ENCODE results near the gene EDN1.
"Not testable (repeated sequence)": the region's sequence is repeated elsewhere in the genome, so short reads cannot be mapped to it uniquely, and the experiment has no call there.

EDN1 gene

DNA sequence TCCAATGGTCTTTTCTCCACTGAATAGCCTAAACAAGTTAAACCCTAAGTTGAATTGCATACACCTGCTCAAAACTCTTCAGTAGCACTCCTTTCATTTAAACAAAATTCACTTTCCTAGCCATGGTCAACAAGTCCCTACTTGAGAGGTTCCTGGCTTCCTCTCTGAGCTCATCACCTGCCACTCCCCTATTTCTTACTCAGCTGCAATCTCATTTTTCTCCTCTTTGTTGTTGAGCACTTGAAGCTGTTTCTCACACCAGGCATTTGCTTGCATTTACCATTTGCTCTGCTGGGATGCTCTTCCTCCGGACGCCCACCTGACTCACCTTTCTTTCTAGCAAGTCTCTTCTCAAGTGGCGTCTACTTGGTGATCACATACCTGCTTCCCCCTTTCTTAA is 38.5 kb downstream of the EDN1 start:
- H3K4me3 ChIP-seq (ENCODE audit: low read length) = no peak overlapping the region
- no peaks in the 10 kb centered on the region for H3K36me3 ChIP-seq (replicated peaks; ENCODE audit: insufficient read depth, low read length)
- H2AFZ ChIP-seq (ENCODE audit: low read length) = no peak overlapping the region
- H3K27me3 ChIP-seq (replicated peaks; ENCODE audit: insufficient read depth, low read length) = no peaks in the 10 kb centered on the region
- no peaks in the 10 kb centered on the region for H4K20me1 ChIP-seq (ENCODE audit: insufficient read depth, low read length)
- TF ChIP-seq EZH2phosphoT487 (IDR thresholded peaks at IDR 0.05; ENCODE audit: low read length) = no peak
- TF ChIP-seq, protein P1, sequence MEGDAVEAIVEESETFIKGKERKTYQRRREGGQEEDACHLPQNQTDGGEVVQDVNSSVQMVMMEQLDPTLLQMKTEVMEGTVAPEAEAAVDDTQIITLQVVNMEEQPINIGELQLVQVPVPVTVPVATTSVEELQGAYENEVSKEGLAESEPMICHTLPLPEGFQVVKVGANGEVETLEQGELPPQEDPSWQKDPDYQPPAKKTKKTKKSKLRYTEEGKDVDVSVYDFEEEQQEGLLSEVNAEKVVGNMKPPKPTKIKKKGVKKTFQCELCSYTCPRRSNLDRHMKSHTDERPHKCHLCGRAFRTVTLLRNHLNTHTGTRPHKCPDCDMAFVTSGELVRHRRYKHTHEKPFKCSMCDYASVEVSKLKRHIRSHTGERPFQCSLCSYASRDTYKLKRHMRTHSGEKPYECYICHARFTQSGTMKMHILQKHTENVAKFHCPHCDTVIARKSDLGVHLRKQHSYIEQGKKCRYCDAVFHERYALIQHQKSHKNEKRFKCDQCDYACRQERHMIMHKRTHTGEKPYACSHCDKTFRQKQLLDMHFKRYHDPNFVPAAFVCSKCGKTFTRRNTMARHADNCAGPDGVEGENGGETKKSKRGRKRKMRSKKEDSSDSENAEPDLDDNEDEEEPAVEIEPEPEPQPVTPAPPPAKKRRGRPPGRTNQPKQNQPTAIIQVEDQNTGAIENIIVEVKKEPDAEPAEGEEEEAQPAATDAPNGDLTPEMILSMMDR (IDR thresholded peaks at IDR 0.05; ENCODE audit: low read length) = no peak
- no peak for TF ChIP-seq EZH2 (optimal IDR thresholded peaks at IDR 0.05; ENCODE audit: low read depth, low read length)
- no peak for DNase-seq
- no peak overlapping the region for H3K27ac ChIP-seq (ENCODE audit: low read length)
- H3K9me2 ChIP-seq (replicated peaks; ENCODE audit: insufficient read depth, low read length) = no peaks in the 10 kb centered on the region
- H3K79me2 ChIP-seq (ENCODE audit: low read length) = no peaks in the 10 kb centered on the region
- no peaks in the 10 kb centered on the region for H3K4me1 ChIP-seq (ENCODE audit: low read length)
- H3K9ac ChIP-seq (ENCODE audit: low read length) = no peak overlapping the region
- no peaks in the 10 kb centered on the region for H3F3A ChIP-seq (ENCODE audit: insufficient read depth, low read length)
- H3K4me2 ChIP-seq (ENCODE audit: low read depth, low read length) = no peak overlapping the region
- no peaks in the 10 kb centered on the region for H3K9me3 ChIP-seq (replicated peaks; ENCODE audit: insufficient read depth, low read length)

DNA sequence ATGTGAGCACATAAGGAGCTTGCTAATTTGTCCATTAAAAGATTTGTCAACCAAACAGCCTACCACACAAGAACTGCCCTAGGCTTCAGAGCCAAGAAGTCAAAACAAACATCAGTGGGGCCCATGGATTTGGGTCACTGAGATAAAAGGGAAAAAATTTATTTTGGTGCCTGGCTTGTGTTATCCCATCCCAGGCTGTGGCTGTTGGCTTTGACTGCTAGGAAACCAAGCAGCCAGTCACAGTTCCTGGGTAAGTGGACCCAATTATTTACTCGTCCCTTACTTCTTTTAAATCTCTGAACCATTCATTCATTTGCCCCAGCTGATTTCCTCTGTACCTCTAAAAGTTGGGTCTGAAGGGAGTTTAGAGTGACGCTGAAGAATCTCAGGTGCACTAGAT is 41.3 kb downstream of the EDN1 start:
- Histone ChIP-seq H3K9me3 (replicated peaks; ENCODE audit: insufficient read depth, low read length) (no peaks in the 10 kb centered on the region), H3F3A (ENCODE audit: insufficient read depth, low read length) (no peaks in the 10 kb centered on the region), H3K36me3 (replicated peaks; ENCODE audit: insufficient read depth, low read length) (no peaks in the 10 kb centered on the region), H3K4me1 (ENCODE audit: low read length) (no peaks in the 10 kb centered on the region), H3K9me2 (replicated peaks; ENCODE audit: insufficient read depth, low read length) (no peaks in the 10 kb centered on the region), H3K79me2 (ENCODE audit: low read length) (no peaks in the 10 kb centered on the region), H3K27ac (ENCODE audit: low read length) (no peak overlapping the region), H2AFZ (ENCODE audit: low read length) (no peak overlapping the region), H4K20me1 (ENCODE audit: insufficient read depth, low read length) (no peaks in the 10 kb centered on the region), H3K9ac (ENCODE audit: low read length) (no peak overlapping the region), H3K27me3 (replicated peaks; ENCODE audit: insufficient read depth, low read length) (no peaks in the 10 kb centered on the region), H3K4me2 (ENCODE audit: low read depth, low read length) (no peak overlapping the region), H3K4me3 (ENCODE audit: low read length) (no peak overlapping the region)
- no peak for DNase-seq
- TF ChIP-seq, protein P1 (IDR thresholded peaks at IDR 0.05; ENCODE audit: low read length) = no peak
- TF ChIP-seq EZH2 (optimal IDR thresholded peaks at IDR 0.05; ENCODE audit: low read depth, low read length) (no peak), EZH2phosphoT487 (IDR thresholded peaks at IDR 0.05; ENCODE audit: low read length) (no peak)

DNA sequence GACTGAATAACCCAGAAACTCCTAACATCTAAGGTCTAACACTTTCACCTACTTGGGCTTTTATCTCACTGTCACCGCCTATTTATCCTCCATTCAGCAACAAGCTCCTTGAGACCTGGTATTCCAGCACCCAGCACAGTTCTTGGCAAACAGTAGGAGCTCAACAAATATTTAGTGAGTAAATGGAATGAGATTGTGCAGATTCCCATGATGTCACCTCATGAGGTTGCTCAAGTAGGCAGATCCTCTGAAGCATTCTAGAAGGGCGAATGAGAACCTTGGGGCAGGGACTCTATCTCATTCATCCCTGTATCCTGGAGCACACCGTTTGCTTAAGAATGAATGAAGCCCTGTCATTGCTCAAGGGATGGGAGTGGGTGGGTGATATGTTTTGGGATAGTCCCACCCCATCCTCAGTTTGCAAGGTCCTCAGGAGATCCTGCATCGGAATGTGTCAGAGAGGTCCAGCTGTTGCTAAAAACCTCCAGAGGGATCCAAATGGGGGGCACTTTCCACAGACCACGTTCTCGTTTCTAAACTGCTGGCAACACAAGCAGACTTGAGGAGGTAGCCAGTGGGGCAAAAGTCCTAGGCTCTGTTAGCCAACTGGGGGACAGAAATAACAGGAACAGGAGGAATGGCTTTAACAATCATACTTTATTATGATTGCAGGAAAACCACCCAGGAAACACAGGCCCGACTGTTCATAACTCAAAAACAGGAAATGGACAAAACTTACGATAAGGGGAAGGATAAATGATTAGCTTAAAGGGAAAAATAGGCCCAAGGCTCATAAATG is 42.0 kb downstream of the EDN1 start:
- H3K4me3 ChIP-seq (ENCODE audit: low read length) = no peak overlapping the region
- no peaks in the 10 kb centered on the region for H3K9me2 ChIP-seq (replicated peaks; ENCODE audit: insufficient read depth, low read length)
- H4K20me1 ChIP-seq (ENCODE audit: insufficient read depth, low read length) = no peaks in the 10 kb centered on the region
- H3K9ac ChIP-seq (ENCODE audit: low read length) = no peak overlapping the region
- no peak overlapping the region for H3K4me2 ChIP-seq (ENCODE audit: low read depth, low read length)
- no peaks in the 10 kb centered on the region for H3K27me3 ChIP-seq (replicated peaks; ENCODE audit: insufficient read depth, low read length)
- DNase-seq = no peak
- no peak for TF ChIP-seq EZH2 (optimal IDR thresholded peaks at IDR 0.05; ENCODE audit: low read depth, low read length)
- no peak for TF ChIP-seq EZH2phosphoT487 (IDR thresholded peaks at IDR 0.05; ENCODE audit: low read length)
- TF ChIP-seq, protein P1 (IDR thresholded peaks at IDR 0.05; ENCODE audit: low read length) = no peak
- no peak overlapping the region for H2AFZ ChIP-seq (ENCODE audit: low read length)
- H3K36me3 ChIP-seq (replicated peaks; ENCODE audit: insufficient read depth, low read length) = no peaks in the 10 kb centered on the region
- H3K9me3 ChIP-seq (replicated peaks; ENCODE audit: insufficient read depth, low read length) = no peaks in the 10 kb centered on the region
- H3K79me2 ChIP-seq (ENCODE audit: low read length) = no peaks in the 10 kb centered on the region
- H3K27ac ChIP-seq (ENCODE audit: low read length) = no peak overlapping the region
- H3K4me1 ChIP-seq (ENCODE audit: low read length) = no peaks in the 10 kb centered on the region
- no peaks in the 10 kb centered on the region for H3F3A ChIP-seq (ENCODE audit: insufficient read depth, low read length)

DNA sequence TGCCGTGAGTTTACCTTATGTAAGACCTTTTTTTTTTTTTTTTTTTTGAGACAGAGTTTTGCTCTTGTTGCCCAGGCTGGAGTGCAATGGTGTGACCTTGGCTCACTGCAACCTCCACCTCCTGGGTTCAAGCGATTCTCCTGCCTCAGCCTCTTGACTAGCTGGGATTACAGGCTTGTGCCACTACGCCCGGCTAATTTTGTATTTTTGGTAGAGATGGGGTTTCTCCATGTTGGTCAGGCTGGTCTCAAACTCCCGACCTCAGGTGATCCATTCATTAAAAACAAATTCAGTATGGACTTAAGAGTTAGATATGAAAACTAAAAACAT is 42.6 kb downstream of the EDN1 start:
- not testable (repeated sequence) for H3K79me2 ChIP-seq (ENCODE audit: low read length); DNase-seq; H3F3A ChIP-seq (ENCODE audit: insufficient read depth, low read length); H4K20me1 ChIP-seq (ENCODE audit: insufficient read depth, low read length); H3K9me2 ChIP-seq (replicated peaks; ENCODE audit: insufficient read depth, low read length); H3K9ac ChIP-seq (ENCODE audit: low read length); H3K4me2 ChIP-seq (ENCODE audit: low read depth, low read length); H3K36me3 ChIP-seq (replicated peaks; ENCODE audit: insufficient read depth, low read length); H3K27ac ChIP-seq (ENCODE audit: low read length); H3K27me3 ChIP-seq (replicated peaks; ENCODE audit: insufficient read depth, low read length); H3K9me3 ChIP-seq (replicated peaks; ENCODE audit: insufficient read depth, low read length); H3K4me3 ChIP-seq (ENCODE audit: low read length); H3K4me1 ChIP-seq (ENCODE audit: low read length); H2AFZ ChIP-seq (ENCODE audit: low read length)
